ENCODE data around the gene SUGP2.
"Not testable (repeated sequence)": the region's sequence is repeated elsewhere in the genome, so short reads cannot be mapped to it uniquely, and the experiment has no call there.

Gene SUGP2

DNA sequence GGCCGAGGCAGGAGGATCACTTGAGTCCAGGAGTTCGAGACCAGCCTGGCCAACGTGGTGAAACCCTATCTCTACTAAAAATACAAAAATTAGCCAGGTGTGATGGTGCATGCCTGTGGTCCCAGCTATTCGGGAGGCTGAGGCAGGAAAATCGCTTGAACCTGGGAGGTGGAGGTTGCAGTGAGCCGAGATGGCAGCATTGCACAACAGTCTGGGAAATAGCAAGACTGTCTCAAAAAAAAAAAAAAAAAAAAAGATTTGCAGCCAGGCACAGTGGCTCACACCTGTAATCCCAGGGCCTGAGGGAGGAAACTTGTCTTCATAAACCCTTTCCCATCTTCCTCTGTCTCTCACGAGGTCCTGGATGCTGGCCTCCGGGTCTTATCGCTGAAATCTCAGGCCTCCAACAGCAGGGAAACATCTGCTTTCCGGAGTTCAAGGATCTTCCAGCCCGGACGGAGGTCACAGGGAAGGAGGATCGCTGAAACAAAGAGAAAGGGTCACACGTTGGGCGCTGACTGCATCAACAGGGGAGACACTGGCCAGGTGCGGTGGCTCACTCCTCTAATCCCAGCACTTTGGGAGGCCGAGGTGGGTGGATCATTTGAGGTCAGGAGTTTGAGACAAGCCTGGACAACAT lies 80.8 kb downstream of the SUGP2 start:
- not testable (repeated sequence) for H3K4me2 ChIP-seq (ENCODE audit: low read length); H3K36me3 ChIP-seq (ENCODE audit: control insufficient read depth, insufficient read depth, low read length); DNase-seq; H3K4ac ChIP-seq (ENCODE audit: low read depth, low read length); H2BK120ac ChIP-seq (ENCODE audit: low read depth, low read length); H2BK5ac ChIP-seq (ENCODE audit: low read length); H2AK5ac ChIP-seq (ENCODE audit: low read length); H3K79me2 ChIP-seq (ENCODE audit: control insufficient read depth, insufficient read depth, low read length); H4K5ac ChIP-seq (ENCODE audit: low read length); H3K23ac ChIP-seq (ENCODE audit: low read length); H3K9ac ChIP-seq (ENCODE audit: low read length); H3K27ac ChIP-seq (ENCODE audit: low read depth, low read length); H3K4me1 ChIP-seq (ENCODE audit: control insufficient read depth, low read depth, low read length); H3K79me1 ChIP-seq (ENCODE audit: low read length); H3K56ac ChIP-seq (ENCODE audit: low read length); H3K27me3 ChIP-seq (ENCODE audit: insufficient read depth, low read length, poor library complexity); H3K18ac ChIP-seq (ENCODE audit: low read length); H3K4me3 ChIP-seq (ENCODE audit: low read length); H4K8ac ChIP-seq (ENCODE audit: low read depth, low read length); H2BK15ac ChIP-seq (replicated peaks; ENCODE audit: low read depth)
- WGBS (ENCODE audit: extremely low coverage, insufficient coverage, low lambda C conversion rate) = no CpG with 5 or more reads among the region's 17 CpGs

DNA sequence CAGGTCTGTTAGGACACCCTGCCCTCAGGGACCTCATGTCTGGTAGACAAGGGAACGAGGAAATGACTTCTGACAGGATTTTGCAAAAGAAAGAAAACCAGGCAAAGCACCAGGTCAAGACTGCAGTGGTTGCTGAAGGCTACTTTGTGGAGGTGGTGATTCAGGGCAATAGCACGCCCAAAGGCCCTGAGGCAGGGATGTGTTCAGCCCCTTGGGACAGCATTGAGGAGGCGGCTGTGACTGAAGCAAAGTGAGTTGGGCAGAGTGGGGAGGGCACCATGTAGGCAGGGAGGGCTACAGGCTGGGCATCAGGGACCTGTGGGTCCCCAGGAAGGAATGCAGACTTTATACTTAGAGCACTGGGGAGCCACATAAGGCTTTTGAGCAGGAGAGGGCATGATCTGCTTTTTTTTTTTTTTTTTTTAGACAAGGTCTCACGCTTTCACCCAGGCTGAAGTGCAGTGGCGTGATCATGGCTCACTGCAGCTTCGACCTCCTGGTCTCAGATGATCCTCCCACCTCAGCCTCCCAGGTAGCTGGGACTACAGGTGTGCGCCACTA lies 81.5 kb downstream of the SUGP2 start:
- Histone ChIP-seq H3K4ac (ENCODE audit: low read depth, low read length) (no peak overlapping the region), H2BK5ac (ENCODE audit: low read length) (no peak overlapping the region), H4K8ac (ENCODE audit: low read depth, low read length) (no peak overlapping the region), H3K4me3 (ENCODE audit: low read length) (no peak overlapping the region), H4K5ac (ENCODE audit: low read length) (no peak overlapping the region), H2BK120ac (ENCODE audit: low read depth, low read length) (no peak overlapping the region), H3K56ac (ENCODE audit: low read length) (no peak overlapping the region), H3K36me3 (ENCODE audit: control insufficient read depth, insufficient read depth, low read length) (no peaks in the 10 kb centered on the region), H3K79me1 (ENCODE audit: low read length) (no peaks in the 10 kb centered on the region), H3K4me1 (ENCODE audit: control insufficient read depth, low read depth, low read length) (no peaks in the 10 kb centered on the region), H3K27ac (ENCODE audit: low read depth, low read length) (no peak overlapping the region), H3K4me2 (ENCODE audit: low read length) (no peak overlapping the region), H2BK15ac (replicated peaks; ENCODE audit: low read depth) (no peak overlapping the region), H3K79me2 (ENCODE audit: control insufficient read depth, insufficient read depth, low read length) (no peaks in the 10 kb centered on the region), H3K23ac (ENCODE audit: low read length) (no peak overlapping the region), H3K18ac (ENCODE audit: low read length) (no peak overlapping the region), H2AK5ac (ENCODE audit: low read length) (no peak overlapping the region), H3K9ac (ENCODE audit: low read length) (no peak overlapping the region), H3K27me3 (ENCODE audit: insufficient read depth, low read length, poor library complexity) (no peaks in the 10 kb centered on the region)
- no peak for DNase-seq
- WGBS (ENCODE audit: extremely low coverage, insufficient coverage, low lambda C conversion rate) = no CpG with 5 or more reads among the region's 7 CpGs

DNA sequence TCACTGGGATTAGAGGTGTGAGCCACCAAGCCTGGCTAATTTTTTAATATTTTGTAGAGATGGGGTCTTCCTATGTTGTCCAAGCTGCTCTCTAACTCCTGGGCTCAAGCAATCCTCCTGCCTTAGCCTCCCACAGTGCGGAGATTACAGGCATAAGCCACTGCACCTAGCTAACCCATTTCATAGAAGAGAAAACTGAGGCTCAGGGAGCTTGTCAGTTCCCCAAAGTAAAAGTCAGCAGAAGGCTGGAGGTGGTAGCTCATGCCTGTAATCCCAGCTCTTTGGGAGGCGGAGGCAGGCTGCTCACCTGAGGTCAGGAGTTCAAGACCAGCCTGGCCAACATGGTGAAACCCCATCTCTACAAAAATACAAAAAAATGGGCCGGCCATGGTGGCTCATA lies 83.5 kb downstream of the SUGP2 start:
- Histone ChIP-seq H3K4me2 (ENCODE audit: low read length) (no peak overlapping the region), H3K4ac (ENCODE audit: low read depth, low read length) (no peak overlapping the region), H4K8ac (ENCODE audit: low read depth, low read length) (no peak overlapping the region), H2BK5ac (ENCODE audit: low read length) (no peak overlapping the region), H2BK120ac (ENCODE audit: low read depth, low read length) (no peak overlapping the region), H3K9ac (ENCODE audit: low read length) (no peak overlapping the region), H2AK5ac (ENCODE audit: low read length) (no peak overlapping the region), H3K56ac (ENCODE audit: low read length) (no peak overlapping the region), H3K27ac (ENCODE audit: low read depth, low read length) (no peak overlapping the region), H3K18ac (ENCODE audit: low read length) (no peak overlapping the region), H3K4me3 (ENCODE audit: low read length) (no peak overlapping the region), H3K27me3 (ENCODE audit: insufficient read depth, low read length, poor library complexity) (no peaks in the 10 kb centered on the region), H3K4me1 (ENCODE audit: control insufficient read depth, low read depth, low read length) (no peaks in the 10 kb centered on the region), H3K23ac (ENCODE audit: low read length) (no peak overlapping the region), H3K79me1 (ENCODE audit: low read length) (no peaks in the 10 kb centered on the region), H4K5ac (ENCODE audit: low read length) (no peak overlapping the region), H2BK15ac (replicated peaks; ENCODE audit: low read depth) (no peak overlapping the region), H3K36me3 (ENCODE audit: control insufficient read depth, insufficient read depth, low read length) (no peaks in the 10 kb centered on the region), H3K79me2 (ENCODE audit: control insufficient read depth, insufficient read depth, low read length) (no peaks in the 10 kb centered on the region)
- no peak for DNase-seq
- no CpG with 5 or more reads among the region's 3 CpGs for WGBS (ENCODE audit: extremely low coverage, insufficient coverage, low lambda C conversion rate)

DNA sequence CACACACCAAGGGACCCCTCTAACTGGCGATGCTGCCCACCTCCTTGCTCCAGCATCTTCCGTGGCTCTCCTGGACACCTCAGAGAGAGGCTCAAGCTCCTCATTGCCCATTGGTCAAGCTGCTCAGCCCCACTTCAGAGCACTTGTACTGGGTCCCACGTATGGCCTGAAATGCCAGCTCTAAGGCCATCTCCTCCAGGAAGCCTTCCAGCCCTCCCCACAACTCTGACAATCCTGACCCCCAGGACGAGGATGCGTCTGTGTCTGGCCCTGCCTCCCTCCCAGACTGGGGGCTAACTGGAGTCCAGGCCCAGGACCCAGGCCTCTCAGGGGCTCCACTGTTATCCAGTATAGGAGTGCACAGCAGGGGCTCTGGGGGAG lies 84.4 kb downstream of the SUGP2 start:
- H3K4me1 ChIP-seq (ENCODE audit: control insufficient read depth, low read depth, low read length) = no peaks in the 10 kb centered on the region
- H3K18ac ChIP-seq (ENCODE audit: low read length) = no peak overlapping the region
- H3K79me1 ChIP-seq (ENCODE audit: low read length) = no peaks in the 10 kb centered on the region
- no peak overlapping the region for H3K23ac ChIP-seq (ENCODE audit: low read length)
- no peak overlapping the region for H3K9ac ChIP-seq (ENCODE audit: low read length)
- H2BK5ac ChIP-seq (ENCODE audit: low read length) = no peak overlapping the region
- no peak overlapping the region for H2AK5ac ChIP-seq (ENCODE audit: low read length)
- no peak overlapping the region for H2BK15ac ChIP-seq (replicated peaks; ENCODE audit: low read depth)
- H3K56ac ChIP-seq (ENCODE audit: low read length) = no peak overlapping the region
- no peak overlapping the region for H4K5ac ChIP-seq (ENCODE audit: low read length)
- no peak overlapping the region for H3K4me3 ChIP-seq (ENCODE audit: low read length)
- no peak overlapping the region for H3K4me2 ChIP-seq (ENCODE audit: low read length)
- H4K8ac ChIP-seq (ENCODE audit: low read depth, low read length) = no peak overlapping the region
- H3K79me2 ChIP-seq (ENCODE audit: control insufficient read depth, insufficient read depth, low read length) = no peaks in the 10 kb centered on the region
- H3K4ac ChIP-seq (ENCODE audit: low read depth, low read length) = no peak overlapping the region
- H2BK120ac ChIP-seq (ENCODE audit: low read depth, low read length) = no peak overlapping the region
- WGBS (ENCODE audit: extremely low coverage, insufficient coverage, low lambda C conversion rate) = no CpG with 5 or more reads among the region's 5 CpGs
- no peak for DNase-seq
- H3K27ac ChIP-seq (ENCODE audit: low read depth, low read length) = no peak overlapping the region
- H3K27me3 ChIP-seq (ENCODE audit: insufficient read depth, low read length, poor library complexity) = no peaks in the 10 kb centered on the region
- H3K36me3 ChIP-seq (ENCODE audit: control insufficient read depth, insufficient read depth, low read length) = no peaks in the 10 kb centered on the region

DNA sequence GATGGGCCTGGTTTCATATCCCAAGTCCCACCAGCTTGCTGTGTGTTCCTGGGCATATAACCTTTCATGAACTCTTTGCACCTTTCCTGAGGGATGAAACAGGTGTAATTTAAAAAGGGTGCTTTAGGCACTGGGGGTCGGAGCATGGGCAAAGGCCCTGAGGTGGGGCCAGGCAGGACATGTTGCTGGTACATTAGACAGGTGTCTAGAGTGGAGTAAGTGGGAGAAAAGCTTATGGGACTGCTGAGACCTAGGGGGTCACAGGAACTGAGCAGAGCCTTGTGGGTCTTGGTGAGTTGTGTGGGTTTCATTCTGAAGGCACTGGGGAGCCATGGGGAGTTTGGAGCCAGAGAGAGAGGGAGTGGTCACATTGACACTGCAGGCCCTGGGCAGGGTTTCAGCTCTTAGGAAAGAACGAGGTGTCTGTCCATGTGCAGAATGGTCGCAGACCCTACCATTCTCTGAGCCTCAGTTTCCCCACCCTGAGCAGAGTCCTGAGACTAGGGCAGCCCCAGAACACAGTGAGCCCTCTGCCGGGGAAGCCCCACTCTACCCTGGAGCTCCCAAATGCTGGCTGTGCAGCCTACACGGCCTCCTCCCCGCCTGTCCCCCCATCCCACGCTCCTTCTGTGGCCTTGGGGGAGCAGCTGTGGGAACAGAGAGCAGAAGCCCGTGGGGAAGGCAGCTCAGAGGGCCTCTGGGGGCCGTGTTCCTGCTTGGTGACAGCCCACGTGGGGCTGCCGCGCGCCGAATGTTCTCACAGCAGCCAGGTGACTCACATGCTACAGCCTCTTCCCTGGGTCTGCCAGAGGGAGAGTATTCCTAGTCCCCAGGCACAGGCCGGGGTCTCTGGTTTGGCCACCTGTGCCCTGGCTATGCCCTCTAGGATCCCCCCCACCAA lies 85.0 kb downstream of the SUGP2 start:
- no peak for DNase-seq
- Histone ChIP-seq H3K4me1 (ENCODE audit: control insufficient read depth, low read depth, low read length) (no peaks in the 10 kb centered on the region), H3K79me2 (ENCODE audit: control insufficient read depth, insufficient read depth, low read length) (no peaks in the 10 kb centered on the region), H2AK5ac (ENCODE audit: low read length) (no peak overlapping the region), H3K79me1 (ENCODE audit: low read length) (no peaks in the 10 kb centered on the region), H3K4ac (ENCODE audit: low read depth, low read length) (no peak overlapping the region), H2BK120ac (ENCODE audit: low read depth, low read length) (no peak overlapping the region), H4K8ac (ENCODE audit: low read depth, low read length) (no peak overlapping the region), H3K27ac (ENCODE audit: low read depth, low read length) (no peak overlapping the region), H3K18ac (ENCODE audit: low read length) (no peak overlapping the region), H3K4me2 (ENCODE audit: low read length) (no peak overlapping the region), H4K5ac (ENCODE audit: low read length) (no peak overlapping the region), H3K56ac (ENCODE audit: low read length) (no peak overlapping the region), H2BK15ac (replicated peaks; ENCODE audit: low read depth) (no peak overlapping the region), H3K27me3 (ENCODE audit: insufficient read depth, low read length, poor library complexity) (no peaks in the 10 kb centered on the region), H2BK5ac (ENCODE audit: low read length) (no peak overlapping the region), H3K9ac (ENCODE audit: low read length) (no peak overlapping the region), H3K23ac (ENCODE audit: low read length) (no peak overlapping the region), H3K36me3 (ENCODE audit: control insufficient read depth, insufficient read depth, low read length) (no peaks in the 10 kb centered on the region), H3K4me3 (ENCODE audit: low read length) (no peak overlapping the region)
- WGBS (ENCODE audit: extremely low coverage, insufficient coverage, low lambda C conversion rate) = no CpG with 5 or more reads among the region's 15 CpGs
